HL-60 (cell line): ENCODE measurements around the gene SSX2IP.
"Not testable (repeated sequence)": the region's sequence is repeated elsewhere in the genome, so short reads cannot be mapped to it uniquely, and the experiment has no call there.

Experiments
- DNase-seq, 2 experiments: peaks; one replicate each; pipeline ENCODE4 v3.0.0-alpha.2; 2010 to 2020; ENCODE audit warnings: low read depth in 1 of 2, low spot score in 1 of 2
- H3K27ac ChIP-seq: fragments of 250-450 bp; sonication (Bioruptor Pico); replicated peaks from 2 replicates; pipeline ENCODE4 v1.5.1; 2020; ENCODE audit warnings: mild to moderate bottlenecking, moderate library complexity
- H3K27me3 ChIP-seq: fragments of 250-450 bp; sonication (Bioruptor Pico); 2 replicates; pipeline ENCODE4 v1.5.1; 2021; ENCODE audit warnings: mild to moderate bottlenecking, moderate library complexity; ENCODE audit not compliant: insufficient read depth, poor library complexity, severe bottlenecking
- H3K4me3 ChIP-seq: replicated peaks from 2 replicates; pipeline ENCODE4 v1.5.1; 2011; ENCODE audit warnings: mild to moderate bottlenecking, control low read depth, low read length; ENCODE audit not compliant: insufficient read depth
- CTCF ChIP-seq: IDR thresholded peaks from one replicate; pipeline ENCODE4 v1.5.1; 2011; ENCODE audit warnings: low read length, control low read depth, inconsistent platforms; ENCODE audit not compliant: insufficient read depth
- GABPA ChIP-seq: IDR thresholded peaks from 2 replicates; pipeline ENCODE4 v1.6.1; 2012; ENCODE audit warnings: low read depth
- POLR2AphosphoS5 ChIP-seq: IDR thresholded peaks from 2 replicates; pipeline ENCODE4 v1.6.1; 2012; ENCODE audit warnings: low read depth
- SPI1 ChIP-seq: IDR thresholded peaks from 2 replicates; pipeline ENCODE4 v1.6.1; 2012; ENCODE audit warnings: low read depth, mild to moderate bottlenecking, borderline replicate concordance
- TF ChIP-seq, protein P1 (sequence below): IDR thresholded peaks from 2 replicates; pipeline ENCODE4 v1.6.1; 2012; ENCODE audit warnings: low read depth; ENCODE audit not compliant: insufficient replicate concordance

The SSX2IP gene

GRCh38 chr1:84598418-84598817, 91.8 kb downstream of the SSX2IP start:
- TF ChIP-seq POLR2AphosphoS5 (no peak), SPI1 (no peak), CTCF (no peak), GABPA (no peak)
- H3K4me3 ChIP-seq = no peak overlapping the region
- H3K27ac ChIP-seq = no peak overlapping the region
- no peaks in the 10 kb centered on the region for H3K27me3 ChIP-seq
- DNase-seq = no peak

GRCh38 chr1:84597011-84597410, 93.2 kb downstream of the SSX2IP start:
- Histone ChIP-seq H3K4me3 (no peak overlapping the region), H3K27me3 (no peaks in the 10 kb centered on the region), H3K27ac (no peak overlapping the region)
- TF ChIP-seq, protein P1, sequence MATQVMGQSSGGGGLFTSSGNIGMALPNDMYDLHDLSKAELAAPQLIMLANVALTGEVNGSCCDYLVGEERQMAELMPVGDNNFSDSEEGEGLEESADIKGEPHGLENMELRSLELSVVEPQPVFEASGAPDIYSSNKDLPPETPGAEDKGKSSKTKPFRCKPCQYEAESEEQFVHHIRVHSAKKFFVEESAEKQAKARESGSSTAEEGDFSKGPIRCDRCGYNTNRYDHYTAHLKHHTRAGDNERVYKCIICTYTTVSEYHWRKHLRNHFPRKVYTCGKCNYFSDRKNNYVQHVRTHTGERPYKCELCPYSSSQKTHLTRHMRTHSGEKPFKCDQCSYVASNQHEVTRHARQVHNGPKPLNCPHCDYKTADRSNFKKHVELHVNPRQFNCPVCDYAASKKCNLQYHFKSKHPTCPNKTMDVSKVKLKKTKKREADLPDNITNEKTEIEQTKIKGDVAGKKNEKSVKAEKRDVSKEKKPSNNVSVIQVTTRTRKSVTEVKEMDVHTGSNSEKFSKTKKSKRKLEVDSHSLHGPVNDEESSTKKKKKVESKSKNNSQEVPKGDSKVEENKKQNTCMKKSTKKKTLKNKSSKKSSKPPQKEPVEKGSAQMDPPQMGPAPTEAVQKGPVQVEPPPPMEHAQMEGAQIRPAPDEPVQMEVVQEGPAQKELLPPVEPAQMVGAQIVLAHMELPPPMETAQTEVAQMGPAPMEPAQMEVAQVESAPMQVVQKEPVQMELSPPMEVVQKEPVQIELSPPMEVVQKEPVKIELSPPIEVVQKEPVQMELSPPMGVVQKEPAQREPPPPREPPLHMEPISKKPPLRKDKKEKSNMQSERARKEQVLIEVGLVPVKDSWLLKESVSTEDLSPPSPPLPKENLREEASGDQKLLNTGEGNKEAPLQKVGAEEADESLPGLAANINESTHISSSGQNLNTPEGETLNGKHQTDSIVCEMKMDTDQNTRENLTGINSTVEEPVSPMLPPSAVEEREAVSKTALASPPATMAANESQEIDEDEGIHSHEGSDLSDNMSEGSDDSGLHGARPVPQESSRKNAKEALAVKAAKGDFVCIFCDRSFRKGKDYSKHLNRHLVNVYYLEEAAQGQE = no peak
- TF ChIP-seq CTCF (no peak), SPI1 (no peak), GABPA (no peak), POLR2AphosphoS5 (no peak)
- no peak for DNase-seq

DNA sequence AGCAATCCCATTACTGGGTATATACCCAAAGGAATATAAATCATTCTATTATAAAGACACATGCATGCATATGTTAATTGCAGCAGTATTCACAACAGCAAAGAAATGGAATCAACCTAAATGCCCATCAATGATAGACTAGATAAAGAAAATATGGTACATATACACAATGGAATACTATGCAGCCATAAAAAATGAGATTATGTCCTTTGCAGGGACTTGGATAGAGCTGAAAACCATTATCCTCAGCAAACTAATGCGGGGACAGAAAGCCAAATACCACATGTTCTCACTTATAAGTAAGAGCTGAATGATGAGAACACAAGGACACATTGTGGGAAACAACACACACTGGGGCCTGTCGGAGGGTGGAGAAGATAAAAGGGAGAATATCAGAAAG, 95.3 kb downstream of the SSX2IP start:
- not testable (repeated sequence) for H3K4me3 ChIP-seq, H3K27me3 ChIP-seq, DNase-seq, H3K27ac ChIP-seq
